GM08714 (cell line): Measurements from ENCODE around the gene FAM53B.

Source experiments
- H3K4me3 ChIP-seq: fragments of 200-500 bp; sonication (Bioruptor generic); 2 replicates; pipeline ENCODE4 v1.5.1; 2014; ENCODE audit warnings: mild to moderate bottlenecking, low read length, inconsistent platforms
- ZNF274 ChIP-seq: IDR thresholded peaks from 2 replicates; pipeline ENCODE4 v1.6.1; 2012; ENCODE audit warnings: mild to moderate bottlenecking, low read depth, low read length

Gene FAM53B

GRCh38 chr10:124609698-124610097 is 134.5 kb downstream of the FAM53B start:
- no peak for TF ChIP-seq ZNF274

GRCh38 chr10:124608093-124608721 is 136.0 kb downstream of the FAM53B start:
- TF ChIP-seq ZNF274 = no peak
- H3K4me3 ChIP-seq = no peak overlapping the region

More at GRCh38 chr10:124609698-124610097, 134.5 kb downstream of the FAM53B start:
- no peak overlapping the region for H3K4me3 ChIP-seq

DNA sequence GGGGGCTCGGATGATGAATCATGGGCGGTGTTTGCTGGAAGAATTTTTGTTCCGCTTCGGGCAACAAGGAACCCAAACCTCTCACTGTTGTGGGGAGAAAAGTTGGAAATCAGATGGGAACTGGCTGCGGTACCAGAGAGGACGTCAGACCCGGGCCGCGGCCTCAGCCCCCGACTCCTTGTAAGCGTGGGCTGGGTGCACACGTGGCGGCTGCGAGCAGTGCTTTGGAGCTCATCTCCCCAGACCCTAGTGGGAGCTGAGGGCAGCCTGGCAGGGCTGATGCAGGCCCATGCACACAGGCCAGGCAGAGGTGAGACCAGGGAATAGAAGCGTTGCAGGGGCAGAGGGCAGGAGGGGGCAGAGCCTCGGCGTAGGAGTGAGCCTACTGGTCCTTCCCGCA is 136.5 kb downstream of the FAM53B start:
- H3K4me3 ChIP-seq = no peak overlapping the region
- TF ChIP-seq ZNF274 = no peak

- TF ChIP-seq ZNF274 = no peak
- H3K4me3 ChIP-seq = no peak overlapping the region
Measured at GRCh38 chr10:124606822-124607221, 137.4 kb downstream of the FAM53B start.

DNA sequence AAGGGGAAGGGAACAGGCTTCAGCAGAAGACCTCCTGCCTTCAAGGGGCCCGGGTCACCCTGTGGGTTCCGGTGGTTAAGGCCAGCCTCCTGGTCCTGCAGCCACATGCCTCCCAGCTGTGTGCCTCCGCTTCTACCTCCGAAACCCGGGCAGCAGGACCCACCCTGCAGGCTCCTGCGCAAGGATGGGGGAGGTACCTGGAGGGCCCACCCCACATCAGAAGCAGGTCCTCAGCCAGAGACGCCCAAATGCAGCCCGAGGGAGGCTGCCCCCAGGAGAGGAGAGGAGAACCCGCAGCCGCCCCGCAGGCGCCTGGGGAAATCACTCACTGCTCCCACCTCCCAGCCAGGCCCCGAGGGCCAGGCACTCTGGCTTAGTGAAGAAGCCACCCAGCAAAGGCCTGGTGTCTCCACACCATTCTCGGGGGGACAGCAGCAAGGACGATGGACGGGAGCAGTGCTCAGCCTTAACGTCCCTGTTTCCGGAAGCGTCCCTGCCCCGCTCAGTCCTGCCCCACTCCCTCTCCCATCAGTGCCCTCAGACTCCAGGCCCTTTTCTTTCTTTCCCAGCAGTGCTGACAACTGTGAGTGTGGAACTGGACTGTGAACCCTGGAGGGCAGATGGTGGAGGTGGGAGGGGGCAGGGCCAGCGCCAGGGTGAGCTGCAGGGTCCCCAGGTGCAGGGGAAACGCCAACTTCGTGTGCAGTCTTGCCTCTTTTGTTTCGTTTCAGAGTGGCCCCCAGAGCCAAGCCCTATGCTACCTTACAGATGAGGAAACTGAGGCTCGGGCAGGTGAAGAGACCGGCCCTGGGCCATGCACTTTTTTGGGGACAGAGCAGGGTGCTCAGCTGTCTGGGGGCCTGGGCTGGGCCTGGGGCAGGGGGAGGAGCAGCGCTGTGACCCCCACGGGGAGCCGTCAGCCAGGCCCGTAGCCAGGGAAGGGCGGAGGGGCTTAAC is 138.0 kb downstream of the FAM53B start:
- H3K4me3 ChIP-seq = no peak overlapping the region
- TF ChIP-seq ZNF274 = no peak

GRCh38 chr10:124605481-124605855 is 138.7 kb downstream of the FAM53B start:
- TF ChIP-seq ZNF274 = no peak

DNA sequence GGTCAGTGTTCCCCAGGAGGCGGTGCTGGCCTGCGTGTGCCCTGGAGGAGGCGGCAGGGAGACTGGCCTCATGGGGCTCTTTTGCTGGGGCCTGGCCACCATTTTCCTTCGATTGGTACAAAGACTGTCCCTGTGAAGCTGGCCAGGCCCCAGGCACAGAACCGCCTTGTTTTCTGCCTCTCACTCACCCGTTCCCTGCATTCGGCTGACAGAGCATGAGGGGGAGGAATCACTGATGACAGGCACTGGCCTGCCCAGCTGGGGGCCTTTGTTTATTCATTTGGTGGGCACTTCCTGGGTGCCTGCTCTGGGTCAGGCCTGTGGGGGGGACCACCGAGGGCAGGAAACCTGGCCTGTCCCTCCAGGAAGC is 139.2 kb downstream of the FAM53B start:
- H3K4me3 ChIP-seq = no peak overlapping the region
- TF ChIP-seq ZNF274 = no peak

More at GRCh38 chr10:124605481-124605855, 138.7 kb downstream of the FAM53B start:
- no peak overlapping the region for H3K4me3 ChIP-seq

GRCh38 chr10:124604214-124605000 is 139.8 kb downstream of the FAM53B start:
- TF ChIP-seq ZNF274 = no peak
- no peak overlapping the region for H3K4me3 ChIP-seq

DNA sequence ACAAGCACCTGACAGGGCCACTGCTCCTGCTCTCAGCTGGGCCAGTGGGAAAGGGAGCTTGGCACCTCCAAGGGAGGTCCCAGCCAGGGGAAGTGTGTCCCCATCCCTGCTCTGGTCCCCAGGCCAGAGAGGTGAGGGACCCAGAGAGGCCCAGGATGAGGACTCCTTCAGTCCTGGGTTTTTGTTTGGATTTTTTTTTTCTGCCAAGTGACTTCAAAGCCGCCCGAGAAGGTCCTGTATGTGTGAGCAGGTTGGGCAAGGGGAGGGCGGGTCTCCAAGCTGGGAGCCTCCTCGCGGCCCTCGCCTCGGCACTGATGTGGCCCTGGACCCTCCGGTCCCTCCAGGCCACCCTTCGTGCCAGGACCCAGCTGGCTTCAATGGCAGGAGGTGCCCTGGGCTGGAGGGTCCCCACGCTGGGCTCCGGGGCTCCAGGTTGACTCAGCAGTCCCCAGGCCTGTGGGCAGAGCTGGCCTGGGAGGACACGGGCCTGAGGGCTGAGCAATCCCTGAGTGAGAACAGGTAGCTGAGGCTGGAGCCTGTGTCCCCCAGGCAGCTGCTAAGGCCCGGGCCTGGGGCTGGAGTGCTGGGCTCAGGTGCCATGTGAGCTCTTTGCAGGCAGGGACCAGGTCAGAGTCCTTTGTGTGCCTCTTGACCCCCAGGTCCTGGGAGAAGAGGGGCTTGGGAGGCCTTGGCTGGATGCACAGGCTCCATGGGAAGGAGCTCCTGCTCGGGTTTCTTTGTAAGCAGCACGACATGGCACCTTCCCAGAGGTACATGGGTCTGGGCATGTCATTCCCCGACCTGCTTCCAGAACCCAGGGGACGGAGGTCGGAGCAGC is 140.6 kb downstream of the FAM53B start:
- no peak for TF ChIP-seq ZNF274
- no peak overlapping the region for H3K4me3 ChIP-seq

- H3K4me3 ChIP-seq = no peak overlapping the region
- TF ChIP-seq ZNF274 = no peak
Measured at GRCh38 chr10:124602646-124603365, 141.4 kb downstream of the FAM53B start.

DNA sequence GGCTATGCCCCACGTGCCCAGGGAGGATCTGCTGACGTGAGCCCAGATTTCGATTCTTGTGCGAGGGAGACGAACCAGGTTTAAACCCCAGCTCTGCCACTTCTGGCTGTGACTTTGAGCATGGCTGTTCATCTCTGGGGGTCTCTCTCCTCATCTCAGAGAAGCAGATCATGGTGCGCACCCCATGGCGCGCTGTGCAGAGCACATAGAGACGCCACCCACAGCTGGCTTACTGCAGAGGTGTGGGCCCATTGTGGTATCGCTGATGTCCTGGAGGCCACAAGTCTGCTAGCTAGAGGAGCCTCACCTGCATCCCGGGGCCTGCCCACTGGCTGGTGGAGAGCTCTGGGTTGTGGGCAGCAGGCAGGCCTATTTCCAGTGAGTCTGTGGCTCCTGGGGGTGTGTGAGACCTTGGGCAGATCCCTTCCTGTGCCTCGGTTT is 142.0 kb downstream of the FAM53B start:
- no peak for TF ChIP-seq ZNF274
- H3K4me3 ChIP-seq = no peak overlapping the region

DNA sequence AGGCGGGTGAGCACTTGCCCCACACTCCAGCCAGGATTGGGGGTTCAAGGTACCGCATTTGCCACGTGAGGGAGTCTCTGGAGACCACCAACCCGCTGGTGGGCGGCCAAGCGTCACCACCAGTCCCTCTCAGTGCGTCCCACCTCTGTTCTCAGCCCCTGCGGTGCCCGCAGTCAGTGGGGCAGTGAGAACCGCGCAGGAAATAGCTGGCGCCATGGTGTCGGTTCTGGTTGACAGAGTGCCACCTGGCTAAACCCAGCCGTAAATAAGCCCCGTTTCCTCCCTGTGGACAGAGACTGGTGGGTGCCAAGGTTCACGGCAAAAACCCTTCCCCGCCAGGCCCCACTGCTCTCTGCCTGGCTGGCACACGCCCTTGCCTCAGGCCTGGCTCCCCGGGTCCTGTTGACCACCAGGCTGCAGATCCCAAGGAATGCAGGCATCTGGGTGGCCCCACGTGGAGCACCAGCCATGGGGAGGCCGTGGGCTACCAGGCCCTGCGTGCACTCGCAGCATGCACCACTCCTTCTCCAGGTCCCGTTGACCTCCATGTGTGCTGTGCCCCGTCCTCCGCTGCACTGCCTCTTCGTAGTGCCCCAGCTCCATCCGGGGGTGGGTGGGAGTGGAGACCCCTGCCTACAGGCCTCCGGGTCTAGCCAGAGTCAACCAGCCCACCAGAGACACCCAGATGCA is 142.6 kb downstream of the FAM53B start:
- no peak for TF ChIP-seq ZNF274
- no peak overlapping the region for H3K4me3 ChIP-seq

GRCh38 chr10:124601016-124601415 is 143.2 kb downstream of the FAM53B start:
- H3K4me3 ChIP-seq = no peak overlapping the region
- no peak for TF ChIP-seq ZNF274
